Measurements from ENCODE around the gene ABCD3.
"Not testable (repeated sequence)": the region's sequence is repeated elsewhere in the genome, so short reads cannot be mapped to it uniquely, and the experiment has no call there.

Gene ABCD3

GRCh38 chr1:94425821-94426484 is 7.8 kb downstream of the ABCD3 start:
- in situ Hi-C loops (cut with MboI; ENCODE audit: low sequenced_read_pairs, unreplicated experiment): no loop called here
- no peak for DNase-seq (ENCODE audit: low spot score)
- TF ChIP-seq, protein P1, sequence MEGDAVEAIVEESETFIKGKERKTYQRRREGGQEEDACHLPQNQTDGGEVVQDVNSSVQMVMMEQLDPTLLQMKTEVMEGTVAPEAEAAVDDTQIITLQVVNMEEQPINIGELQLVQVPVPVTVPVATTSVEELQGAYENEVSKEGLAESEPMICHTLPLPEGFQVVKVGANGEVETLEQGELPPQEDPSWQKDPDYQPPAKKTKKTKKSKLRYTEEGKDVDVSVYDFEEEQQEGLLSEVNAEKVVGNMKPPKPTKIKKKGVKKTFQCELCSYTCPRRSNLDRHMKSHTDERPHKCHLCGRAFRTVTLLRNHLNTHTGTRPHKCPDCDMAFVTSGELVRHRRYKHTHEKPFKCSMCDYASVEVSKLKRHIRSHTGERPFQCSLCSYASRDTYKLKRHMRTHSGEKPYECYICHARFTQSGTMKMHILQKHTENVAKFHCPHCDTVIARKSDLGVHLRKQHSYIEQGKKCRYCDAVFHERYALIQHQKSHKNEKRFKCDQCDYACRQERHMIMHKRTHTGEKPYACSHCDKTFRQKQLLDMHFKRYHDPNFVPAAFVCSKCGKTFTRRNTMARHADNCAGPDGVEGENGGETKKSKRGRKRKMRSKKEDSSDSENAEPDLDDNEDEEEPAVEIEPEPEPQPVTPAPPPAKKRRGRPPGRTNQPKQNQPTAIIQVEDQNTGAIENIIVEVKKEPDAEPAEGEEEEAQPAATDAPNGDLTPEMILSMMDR (IDR thresholded peaks at IDR 0.05; ENCODE audit: borderline replicate concordance, control extremely low read depth, extremely low read depth, insufficient read depth, missing control alignments): no peak

- DNase-seq (ENCODE audit: low spot score); in situ Hi-C loops (cut with MboI; ENCODE audit: low sequenced_read_pairs, unreplicated experiment): not testable (repeated sequence)
Observed at GRCh38 chr1:94426485-94426870, 8.3 kb downstream of the ABCD3 start.

GRCh38 chr1:94428441-94428840 is 10.3 kb downstream of the ABCD3 start:
- in situ Hi-C loops (cut with MboI; ENCODE audit: low sequenced_read_pairs, unreplicated experiment): no loop called here
- TF ChIP-seq, protein P1 (IDR thresholded peaks at IDR 0.05; ENCODE audit: borderline replicate concordance, control extremely low read depth, extremely low read depth, insufficient read depth, missing control alignments): no peak
- DNase-seq (ENCODE audit: low spot score): no peak

GRCh38 chr1:94428927-94429528 is 10.8 kb downstream of the ABCD3 start:
- in situ Hi-C loops (cut with MboI; ENCODE audit: low sequenced_read_pairs, unreplicated experiment): not testable (repeated sequence)

GRCh38 chr1:94430066-94430465 is 11.9 kb downstream of the ABCD3 start:
- in situ Hi-C loops (cut with MboI; ENCODE audit: low sequenced_read_pairs, unreplicated experiment); DNase-seq (ENCODE audit: low spot score): not testable (repeated sequence)

More at GRCh38 chr1:94428927-94429528, 10.8 kb downstream of the ABCD3 start:
- DNase-seq (ENCODE audit: low spot score): not testable (repeated sequence)

DNA sequence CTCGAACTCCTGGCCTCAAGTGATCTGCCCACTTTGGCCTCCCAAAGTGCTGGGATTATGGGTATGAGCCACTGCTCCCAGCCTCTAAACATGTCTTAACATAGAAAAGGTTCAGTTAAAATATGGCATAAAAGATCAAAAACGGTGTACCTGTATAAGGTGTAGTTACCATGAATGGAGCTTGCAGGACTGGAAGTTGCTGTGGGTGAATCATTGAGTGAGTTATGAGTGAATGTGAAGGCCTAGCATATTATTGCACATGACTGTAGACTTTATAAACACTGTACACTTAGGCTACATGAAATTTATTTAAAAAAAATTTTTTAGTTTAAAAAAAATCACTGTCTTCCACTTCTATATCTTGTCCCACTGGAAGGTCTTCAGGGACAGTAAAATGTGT is 15.7 kb downstream of the ABCD3 start:
- DNase-seq (ENCODE audit: low spot score): no peak
- in situ Hi-C loops (cut with MboI; ENCODE audit: low sequenced_read_pairs, unreplicated experiment): no loop called here
- TF ChIP-seq, protein P1 (IDR thresholded peaks at IDR 0.05; ENCODE audit: borderline replicate concordance, control extremely low read depth, extremely low read depth, insufficient read depth, missing control alignments): no peak

DNA sequence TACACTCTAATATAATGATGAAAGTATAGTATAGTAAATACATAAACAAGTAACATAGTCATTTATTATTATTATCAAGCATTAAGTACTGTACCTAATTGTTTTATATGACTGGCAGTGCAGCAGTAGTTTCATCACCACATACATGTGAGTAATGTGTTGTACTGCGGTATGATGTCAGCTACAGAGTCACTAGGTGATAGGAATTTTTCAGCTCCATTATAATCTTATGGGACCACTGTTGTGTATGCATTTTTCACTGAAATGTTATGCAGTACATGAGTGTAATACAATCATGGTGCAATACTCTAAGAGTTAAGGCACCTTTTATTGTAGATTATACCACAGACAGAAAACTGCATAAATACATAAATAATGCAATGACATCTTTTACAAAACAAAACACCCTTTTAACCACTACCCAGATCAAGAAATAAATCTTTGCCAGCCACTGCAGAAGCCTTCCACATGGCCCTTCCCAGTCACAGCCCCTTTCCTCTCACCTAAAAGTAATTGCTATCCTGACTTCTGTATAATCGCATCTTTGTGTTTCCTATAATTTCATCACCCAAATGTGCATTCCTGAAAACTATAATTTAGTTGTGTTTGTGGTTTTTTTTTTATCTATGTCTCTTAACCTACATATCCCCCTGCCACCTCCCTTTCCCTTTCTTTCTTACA is 16.3 kb downstream of the ABCD3 start:
- in situ Hi-C loops (cut with MboI; ENCODE audit: low sequenced_read_pairs, unreplicated experiment): no loop called here
- no peak for DNase-seq (ENCODE audit: low spot score)
- TF ChIP-seq, protein P1 (IDR thresholded peaks at IDR 0.05; ENCODE audit: borderline replicate concordance, control extremely low read depth, extremely low read depth, insufficient read depth, missing control alignments): no peak

GRCh38 chr1:94438692-94439276 is 20.6 kb downstream of the ABCD3 start:
- in situ Hi-C loops (cut with MboI; ENCODE audit: low sequenced_read_pairs, unreplicated experiment): no loop called here
- TF ChIP-seq, protein P1 (IDR thresholded peaks at IDR 0.05; ENCODE audit: borderline replicate concordance, control extremely low read depth, extremely low read depth, insufficient read depth, missing control alignments): no peak
- no peak for DNase-seq (ENCODE audit: low spot score)
